Upper lobe of left lung (tissue), 6 donors: ENCODE data around the gene NMT2. TPM values are rescaled to one million over a fixed set of nuclear protein-coding genes. Genes with fewer than 3 reads are reported as not detected.

Experiments
- ATAC-seq, 2 donors: fragments of 200-7000 bp; cut with Tn5 transposase; one replicate each; pipeline ENCODE4 v1.9.1; 2022; ENCODE audit warnings: mild to moderate bottlenecking in 2 of 2, moderate library complexity in 2 of 2; ENCODE audit not compliant: low FRiP score in 2 of 2
- DNase-seq, 2 donors: peaks; one replicate each; pipeline ENCODE4 v3.0.0-alpha.2; 2019 to 2020
- H3K27ac ChIP-seq, 4 donors: fragments of 200-600 bp; sonication (generic); one replicate each; pipeline ENCODE4 v1.5.1; 2016 to 2019
- H3K27me3 ChIP-seq, 4 donors: fragments of 200-600 bp; sonication (generic); one replicate each; pipeline ENCODE4 v1.5.1; 2017 to 2019
- H3K36me3 ChIP-seq, 4 donors: fragments of 200-600 bp; sonication (generic); one replicate each; pipeline ENCODE4 v1.5.1; 2016 to 2019
- H3K4me1 ChIP-seq, 4 donors: fragments of 200-600 bp; sonication (generic); one replicate each; pipeline ENCODE4 v1.5.1; 2018 to 2019
- H3K4me3 ChIP-seq, 4 donors: fragments of 200-600 bp; sonication (generic); one replicate each; pipeline ENCODE4 v1.5.1; 2017 to 2019; ENCODE audit warnings: mild to moderate bottlenecking in 2 of 4, moderate library complexity in 1 of 4
- H3K9me3 ChIP-seq, 4 donors: fragments of 200-600 bp; sonication (generic); one replicate each; pipeline ENCODE4 v1.5.1; 2018 to 2019
- CTCF ChIP-seq, 6 experiments: fragments of 450-650 bp in 4 of 6; fragments of 200-600 bp in 2 of 6; sonication (generic) in 2 of 6; IDR thresholded peaks; one replicate each; pipeline ENCODE4 v1.5.1; 2016 to 2019; ENCODE audit warnings: antibody characterized with exemption in 6 of 6
- EP300 ChIP-seq, 4 donors: sonication (generic); formaldehyde crosslinking; IDR thresholded peaks; one replicate each; pipeline ENCODE4 v1.5.1; 2017; ENCODE audit warnings: antibody characterized with exemption in 4 of 4, control low read depth in 2 of 4
- POLR2A ChIP-seq, 4 donors: fragments of 450-650 bp; IDR thresholded peaks; one replicate each; pipeline ENCODE4 v1.5.1; 2016 to 2017; ENCODE audit warnings: antibody characterized with exemption in 4 of 4, mild to moderate bottlenecking in 2 of 4
- POLR2AphosphoS5 ChIP-seq, 2 donors: sonication (generic); formaldehyde crosslinking; IDR thresholded peaks; one replicate each; pipeline ENCODE4 v1.5.1; 2017; ENCODE audit warnings: antibody characterized with exemption in 2 of 2
- WGBS, 2 donors: methylation state at CpG; one replicate each; pipeline ENCODE4 v1.1.5; 2017 to 2018; 5-methylcytosine and 5-hydroxymethylcytosine counted together
- total RNA-seq, 6 donors: library from RNA; depleted of rRNA in 4 of 6; stranded (reverse); fragments of >200 nt in 4 of 6; gene quantifications; one replicate each; pipeline versions ENCODE4 v1.1.0 to v1.2.1, GENCODE V29; 2016 to 2021
- donor health status: DM: no; HTN: no; CAD: no; lungs with moderate emphysema.
- donor health status: DM: no; HTN: yes; CAD: no; lungs with severe emphysema.

NMT2 gene
- total RNA-seq, 6 donors from 2014 or later = 6.4 to 12.0 (median 8.6) TPM

- H3K27ac ChIP-seq = peak overlapping the region in 1 of 4 donors; percentile 11
- DNase-seq = no peak
- H3K4me3 ChIP-seq = no peak overlapping the region
- H3K27me3 ChIP-seq = no peaks in the 10 kb centered on the region
- H3K36me3 ChIP-seq = no peaks in the 10 kb centered on the region
- WGBS, 2 donors = 64 to 65% methylated on average over 2 of the region's 2 CpGs
- no peaks in the 10 kb centered on the region for H3K9me3 ChIP-seq
- H3K4me1 ChIP-seq = peaks cover 0 to 6% (median 2%) of the 10 kb centered on the region in 4 donors
- TF ChIP-seq POLR2A (IDR thresholded peaks at IDR 0.05) (no peak), CTCF (IDR thresholded peaks at IDR 0.05) (no peak), EP300 (IDR thresholded peaks at IDR 0.05) (no peak), POLR2AphosphoS5 (IDR thresholded peaks at IDR 0.05) (no peak)
- no peak for ATAC-seq
Observed at GRCh38 chr10:15197276-15197675, 28.8 kb upstream of the NMT2 start.

- no peak overlapping the region for H3K27ac ChIP-seq
- no peaks in the 10 kb centered on the region for H3K36me3 ChIP-seq
- H3K4me3 ChIP-seq = peak overlapping the region in 1 of 4 donors; percentile 20
- peaks cover 0 to 6% (median 0%) of the 10 kb centered on the region in 4 donors for H3K4me1 ChIP-seq
- ATAC-seq (no peak), DNase-seq (no peak)
- no peaks in the 10 kb centered on the region for H3K27me3 ChIP-seq
- no peak for TF ChIP-seq POLR2A (IDR thresholded peaks at IDR 0.05)
- no peak for TF ChIP-seq POLR2AphosphoS5 (IDR thresholded peaks at IDR 0.05)
- no peak for TF ChIP-seq EP300 (IDR thresholded peaks at IDR 0.05)
- TF ChIP-seq CTCF (IDR thresholded peaks at IDR 0.05) = no peak
- no peaks in the 10 kb centered on the region for H3K9me3 ChIP-seq
- 64 to 75% methylated on average over 12 of the region's 12 CpGs for WGBS, 2 donors
Observed at GRCh38 chr10:15196021-15196834, 27.7 kb upstream of the NMT2 start.

- no peaks in the 10 kb centered on the region for H3K27me3 ChIP-seq
- 78 to 80% methylated on average over 11 of the region's 11 CpGs for WGBS, 2 donors
- ATAC-seq = no peak
Observed at GRCh38 chr10:15189133-15189885, 20.8 kb upstream of the NMT2 start.

GRCh38 chr10:15188603-15189002 lies 20.1 kb upstream of the NMT2 start:
- TF ChIP-seq POLR2AphosphoS5 (IDR thresholded peaks at IDR 0.05) (no peak), CTCF (IDR thresholded peaks at IDR 0.05) (no peak), POLR2A (IDR thresholded peaks at IDR 0.05) (no peak), EP300 (IDR thresholded peaks at IDR 0.05) (no peak)
- Histone ChIP-seq H3K27ac (no peak overlapping the region), H3K9me3 (no peaks in the 10 kb centered on the region), H3K36me3 (no peaks in the 10 kb centered on the region), H3K27me3 (no peaks in the 10 kb centered on the region), H3K4me1 (no peaks in the 10 kb centered on the region), H3K4me3 (no peak overlapping the region)
- 74 to 83% methylated on average over 5 of the region's 5 CpGs for WGBS, 2 donors
- ATAC-seq = no peak
- DNase-seq = no peak

More at GRCh38 chr10:15189133-15189885, 20.8 kb upstream of the NMT2 start:
- no peak for DNase-seq
- no peak overlapping the region for H3K4me3 ChIP-seq
- H3K36me3 ChIP-seq = no peaks in the 10 kb centered on the region
- H3K27ac ChIP-seq = no peak overlapping the region
- H3K9me3 ChIP-seq = no peaks in the 10 kb centered on the region
- TF ChIP-seq CTCF (IDR thresholded peaks at IDR 0.05) = no peak
- no peak for TF ChIP-seq POLR2AphosphoS5 (IDR thresholded peaks at IDR 0.05)
- H3K4me1 ChIP-seq = no peaks in the 10 kb centered on the region
